C4-2B (cell line): ENCODE results near the gene TSPAN32.

Experiments used
- H3K27ac ChIP-seq: fragments of 450-650 bp; 2 replicates; pipeline ENCODE4 v1.5.1; 2017
- ZFX ChIP-seq: fragments of 450-650 bp; IDR thresholded peaks from 2 replicates; pipeline ENCODE4 v1.6.1; 2017
- TF ChIP-seq, protein P1 (sequence below): fragments of 450-650 bp; conservative IDR thresholded peaks from 2 replicates; pipeline ENCODE4 v1.5.1; 2017; ENCODE audit warnings: mild to moderate bottlenecking

TSPAN32 gene

DNA sequence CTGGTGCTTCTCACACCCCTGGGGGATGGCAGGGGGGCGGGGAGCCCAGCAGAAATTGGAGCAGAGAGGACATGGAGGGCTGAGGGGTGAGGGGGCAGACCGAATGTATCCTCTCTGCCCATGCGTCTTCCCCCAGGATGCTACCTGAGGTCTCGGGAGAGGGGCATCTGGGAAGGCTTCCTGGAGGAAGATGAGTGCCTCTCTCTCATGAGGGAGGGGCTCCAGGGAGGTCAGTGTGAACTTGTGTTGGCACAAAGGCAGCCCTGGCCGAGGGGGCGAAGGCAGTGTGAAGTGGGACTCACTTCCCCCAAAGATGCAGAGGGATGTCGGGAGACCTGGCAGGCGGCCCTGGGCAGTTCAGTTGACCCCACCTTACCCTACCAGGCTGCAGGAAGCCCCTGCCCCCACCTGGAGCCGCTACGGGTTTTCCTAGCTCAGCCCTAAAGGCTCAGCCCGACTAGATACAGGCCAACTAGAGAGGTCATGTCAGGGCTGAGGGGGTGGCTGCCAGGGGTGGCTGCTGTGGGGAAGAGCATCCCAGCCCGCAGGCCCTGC, 41.8 kb upstream of the TSPAN32 start:
- TF ChIP-seq ZFX = no peak
- TF ChIP-seq, protein P1, sequence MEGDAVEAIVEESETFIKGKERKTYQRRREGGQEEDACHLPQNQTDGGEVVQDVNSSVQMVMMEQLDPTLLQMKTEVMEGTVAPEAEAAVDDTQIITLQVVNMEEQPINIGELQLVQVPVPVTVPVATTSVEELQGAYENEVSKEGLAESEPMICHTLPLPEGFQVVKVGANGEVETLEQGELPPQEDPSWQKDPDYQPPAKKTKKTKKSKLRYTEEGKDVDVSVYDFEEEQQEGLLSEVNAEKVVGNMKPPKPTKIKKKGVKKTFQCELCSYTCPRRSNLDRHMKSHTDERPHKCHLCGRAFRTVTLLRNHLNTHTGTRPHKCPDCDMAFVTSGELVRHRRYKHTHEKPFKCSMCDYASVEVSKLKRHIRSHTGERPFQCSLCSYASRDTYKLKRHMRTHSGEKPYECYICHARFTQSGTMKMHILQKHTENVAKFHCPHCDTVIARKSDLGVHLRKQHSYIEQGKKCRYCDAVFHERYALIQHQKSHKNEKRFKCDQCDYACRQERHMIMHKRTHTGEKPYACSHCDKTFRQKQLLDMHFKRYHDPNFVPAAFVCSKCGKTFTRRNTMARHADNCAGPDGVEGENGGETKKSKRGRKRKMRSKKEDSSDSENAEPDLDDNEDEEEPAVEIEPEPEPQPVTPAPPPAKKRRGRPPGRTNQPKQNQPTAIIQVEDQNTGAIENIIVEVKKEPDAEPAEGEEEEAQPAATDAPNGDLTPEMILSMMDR = no peak
- H3K27ac ChIP-seq = peak overlapping the region; percentile 1; the same call in 1 of the 2 replicates

DNA sequence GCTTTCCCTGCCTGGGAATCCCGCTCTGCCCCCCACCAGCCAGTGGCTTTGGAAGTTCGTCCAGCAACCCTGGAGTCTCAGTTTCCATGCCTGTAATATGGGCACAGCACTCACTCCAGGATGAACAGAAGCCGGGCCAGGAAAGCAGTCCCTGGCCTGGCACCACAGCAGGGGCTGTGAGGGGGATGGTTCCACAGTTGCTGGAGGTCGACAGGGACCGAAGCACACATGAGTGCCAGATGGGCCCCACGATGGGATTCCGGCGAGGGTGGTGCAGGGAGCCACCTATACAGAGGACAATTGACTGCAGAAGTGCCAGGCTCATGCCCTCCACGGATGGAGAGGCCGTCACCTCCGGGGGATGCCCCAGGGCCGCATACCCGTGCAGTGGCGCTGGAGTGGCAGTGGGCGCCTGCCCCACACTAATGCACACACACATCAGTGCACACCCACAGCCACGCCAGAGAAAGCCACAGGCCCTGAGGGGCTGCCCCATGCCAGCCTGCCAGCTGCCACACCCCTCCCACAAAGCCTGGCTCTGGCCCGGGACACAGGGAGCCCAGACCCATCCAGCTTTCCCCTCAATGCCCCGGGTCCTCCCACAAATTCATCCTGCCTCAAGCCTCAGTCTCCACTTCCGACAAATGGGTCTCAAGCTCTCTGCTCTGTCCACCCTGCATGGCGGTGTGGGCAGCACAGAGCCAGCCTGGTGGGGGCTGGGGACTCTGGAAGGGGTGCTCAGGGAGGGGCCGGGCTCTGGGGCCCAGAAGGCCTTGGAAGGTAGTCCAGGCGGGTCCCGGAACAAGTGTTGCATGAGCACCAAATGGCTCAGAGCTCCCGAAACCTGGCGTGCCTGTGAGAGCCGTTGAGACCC, 41.1 kb upstream of the TSPAN32 start:
- no peak for TF ChIP-seq ZFX
- TF ChIP-seq, protein P1 = no peak
- H3K27ac ChIP-seq = no peak overlapping the region; the same call in 1 of the 2 replicates

DNA sequence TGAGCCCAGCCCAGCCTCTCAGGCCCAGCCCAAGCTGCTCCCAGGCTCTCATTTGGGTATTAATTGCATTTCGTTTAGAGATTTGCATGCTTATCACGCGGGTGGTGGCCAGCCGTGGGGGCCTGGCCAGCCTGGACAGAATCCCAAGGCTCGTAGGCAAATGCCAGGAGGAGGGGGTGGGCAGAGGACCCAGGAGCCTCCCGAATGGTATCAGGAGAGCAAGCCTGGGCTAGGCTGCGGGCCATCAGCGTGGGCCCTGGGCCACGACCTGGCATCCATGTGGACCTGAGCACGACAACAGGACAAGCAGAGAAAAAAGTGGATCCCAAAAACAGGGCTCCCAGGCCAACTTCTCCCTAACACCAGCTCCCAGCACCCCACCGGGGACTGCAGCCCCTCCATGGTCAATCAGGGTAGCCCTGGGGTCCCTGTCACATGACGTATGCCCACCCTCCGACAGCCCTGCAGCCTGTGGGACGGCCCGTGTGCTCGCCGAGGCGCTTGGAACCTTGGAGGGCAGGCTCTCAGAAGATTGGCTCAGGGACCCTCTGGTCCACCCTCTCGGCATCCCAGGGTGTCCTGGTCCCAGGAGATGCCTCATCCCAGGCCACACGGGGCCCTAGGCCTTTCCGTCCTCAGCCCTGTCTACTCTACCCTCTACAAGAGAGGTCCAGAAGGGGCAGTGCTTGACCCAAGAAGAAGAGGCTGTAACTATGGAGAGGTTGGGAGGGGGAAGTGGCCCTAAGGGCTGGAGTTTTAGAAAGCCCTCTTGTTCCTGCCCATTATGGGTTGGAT, 40.2 kb upstream of the TSPAN32 start:
- H3K27ac ChIP-seq = no peak overlapping the region
- TF ChIP-seq ZFX = no peak
- TF ChIP-seq, protein P1 = no peak

DNA sequence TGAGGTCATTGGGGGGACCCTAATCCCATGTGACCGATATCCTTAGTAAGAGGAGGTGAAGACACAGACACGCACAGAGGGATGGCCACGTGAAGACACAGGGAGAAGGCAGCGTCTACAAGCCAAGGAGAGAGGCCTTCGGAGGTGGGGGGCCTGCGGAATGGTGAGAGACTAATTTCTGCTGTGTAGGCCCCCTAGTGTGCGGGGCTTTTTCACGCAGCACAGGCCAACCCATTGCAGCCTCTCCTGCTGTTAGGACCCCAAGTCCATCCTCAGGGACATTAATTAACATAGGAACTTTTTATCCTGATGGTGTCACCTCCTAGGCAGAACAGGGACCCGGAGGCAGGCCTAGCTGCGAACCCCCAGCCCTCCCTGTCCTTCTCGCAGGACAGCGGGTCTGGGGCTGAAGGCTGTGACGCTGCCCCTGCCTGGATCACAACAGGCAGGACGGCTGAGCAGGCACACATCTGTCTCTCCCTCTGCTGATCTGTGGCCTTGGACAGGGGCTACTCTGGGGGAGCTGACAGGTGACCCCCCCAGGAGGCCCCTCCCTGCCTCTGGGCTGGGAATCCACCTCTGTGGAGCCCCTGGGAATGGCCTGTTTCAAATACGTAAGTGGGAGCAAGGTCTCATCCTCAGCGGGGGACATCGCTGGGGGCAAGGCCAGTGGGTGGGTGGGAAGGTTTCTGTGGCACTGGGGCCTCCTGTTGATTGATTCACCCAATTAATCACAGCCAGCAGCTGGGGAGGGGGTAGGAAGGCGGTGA, 39.3 kb upstream of the TSPAN32 start:
- no peak overlapping the region for H3K27ac ChIP-seq
- TF ChIP-seq ZFX = no peak
- TF ChIP-seq, protein P1 = no peak

DNA sequence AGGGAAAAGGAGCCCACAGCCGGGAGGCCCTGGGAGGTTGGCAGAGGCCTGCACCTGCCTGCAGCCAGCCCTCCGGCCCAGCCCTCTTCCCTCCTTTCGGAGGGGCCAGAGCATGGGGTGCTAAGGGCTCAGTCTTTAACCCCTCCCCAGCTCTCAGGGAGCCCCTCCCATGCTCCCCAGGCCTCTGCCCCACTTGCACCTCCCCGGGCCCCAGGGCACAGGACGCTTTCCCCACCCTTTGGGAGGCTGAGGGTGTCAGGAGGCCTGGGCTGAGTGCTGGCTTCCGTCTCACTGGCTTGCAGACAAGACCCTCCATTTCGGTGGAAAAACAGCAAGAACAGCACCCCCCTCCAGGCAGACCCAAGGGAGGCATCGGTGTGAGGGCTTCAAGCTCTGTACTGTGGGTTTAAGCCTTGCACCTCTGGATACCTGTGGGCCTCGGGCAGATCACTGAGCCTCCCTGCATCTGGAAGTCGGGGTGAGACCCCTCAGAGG, 38.7 kb upstream of the TSPAN32 start:
- TF ChIP-seq ZFX = no peak
- TF ChIP-seq, protein P1 = no peak

DNA sequence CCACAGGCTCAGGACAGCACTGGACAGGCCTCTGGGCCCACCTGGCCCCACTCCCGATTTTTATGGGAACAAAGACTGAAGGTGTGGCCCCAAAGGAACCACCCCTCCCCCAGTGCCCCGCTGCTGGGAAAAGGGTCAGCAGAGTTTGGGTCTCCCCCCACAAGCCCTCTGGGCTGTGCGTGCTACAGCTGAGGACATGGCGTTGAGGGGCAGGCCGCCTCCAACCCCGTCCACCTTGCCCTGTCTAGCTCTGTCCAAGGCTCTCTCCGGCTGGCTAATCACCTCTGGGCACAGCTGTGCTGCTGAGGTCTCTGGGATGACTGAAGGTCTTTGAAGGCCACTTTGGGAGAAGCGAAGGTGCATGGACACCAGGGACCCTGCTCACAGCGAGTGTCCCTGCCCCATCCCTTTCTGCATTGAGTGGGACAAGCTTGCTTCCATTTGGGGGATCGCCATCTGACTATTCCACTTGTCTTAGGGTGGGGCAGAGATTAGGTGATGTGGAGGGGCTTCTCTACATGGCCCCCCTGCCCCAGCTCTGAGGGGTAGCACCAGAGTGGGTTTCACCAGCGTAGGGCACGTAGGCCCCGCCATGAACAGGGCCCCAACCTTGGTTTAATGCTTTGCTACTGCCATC, 38.0 kb upstream of the TSPAN32 start:
- no peak overlapping the region for H3K27ac ChIP-seq
- TF ChIP-seq ZFX = no peak
- TF ChIP-seq, protein P1 = no peak

More for the DNA sequence above, 38.7 kb upstream of the TSPAN32 start:
- no peak overlapping the region for H3K27ac ChIP-seq
